GOT3 (cell line): ENCODE results near the gene SLC5A2.
"Not testable (repeated sequence)": the region's sequence is repeated elsewhere in the genome, so short reads cannot be mapped to it uniquely, and the experiment has no call there.

Experiments used
- DNase-seq: peaks from one replicate; lab custom pipeline; 2025; ENCODE audit warnings: mixed read lengths; lab: John Stamatoyannopoulos, UW

SLC5A2 gene

DNA sequence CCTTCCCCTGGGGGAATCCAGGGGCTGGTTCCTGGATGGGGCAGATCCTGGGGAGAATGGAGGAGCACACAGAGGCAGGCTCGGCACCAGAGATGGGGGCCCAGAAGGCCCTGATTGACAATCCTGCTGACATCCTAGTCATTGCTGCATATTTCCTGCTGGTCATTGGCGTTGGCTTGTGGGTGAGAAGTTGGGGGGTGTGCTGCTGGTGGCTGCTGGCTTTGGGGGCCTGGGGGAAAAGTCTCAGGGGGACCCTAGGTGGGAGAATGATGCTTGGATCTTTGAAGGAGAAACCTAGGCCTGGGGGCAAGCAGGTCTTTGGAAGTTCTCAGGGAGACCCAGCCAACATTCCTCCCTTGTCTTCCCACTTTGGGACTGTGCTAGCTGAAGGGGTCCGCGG lies at the start of gene SLC5A2:
TSS of gene SLC5A2 (plus strand) at position 43 of the 400 bp plus-strand sequence. CDS start at position 57, 14 bp downstream.
- DNase-seq: no peak

DNA sequence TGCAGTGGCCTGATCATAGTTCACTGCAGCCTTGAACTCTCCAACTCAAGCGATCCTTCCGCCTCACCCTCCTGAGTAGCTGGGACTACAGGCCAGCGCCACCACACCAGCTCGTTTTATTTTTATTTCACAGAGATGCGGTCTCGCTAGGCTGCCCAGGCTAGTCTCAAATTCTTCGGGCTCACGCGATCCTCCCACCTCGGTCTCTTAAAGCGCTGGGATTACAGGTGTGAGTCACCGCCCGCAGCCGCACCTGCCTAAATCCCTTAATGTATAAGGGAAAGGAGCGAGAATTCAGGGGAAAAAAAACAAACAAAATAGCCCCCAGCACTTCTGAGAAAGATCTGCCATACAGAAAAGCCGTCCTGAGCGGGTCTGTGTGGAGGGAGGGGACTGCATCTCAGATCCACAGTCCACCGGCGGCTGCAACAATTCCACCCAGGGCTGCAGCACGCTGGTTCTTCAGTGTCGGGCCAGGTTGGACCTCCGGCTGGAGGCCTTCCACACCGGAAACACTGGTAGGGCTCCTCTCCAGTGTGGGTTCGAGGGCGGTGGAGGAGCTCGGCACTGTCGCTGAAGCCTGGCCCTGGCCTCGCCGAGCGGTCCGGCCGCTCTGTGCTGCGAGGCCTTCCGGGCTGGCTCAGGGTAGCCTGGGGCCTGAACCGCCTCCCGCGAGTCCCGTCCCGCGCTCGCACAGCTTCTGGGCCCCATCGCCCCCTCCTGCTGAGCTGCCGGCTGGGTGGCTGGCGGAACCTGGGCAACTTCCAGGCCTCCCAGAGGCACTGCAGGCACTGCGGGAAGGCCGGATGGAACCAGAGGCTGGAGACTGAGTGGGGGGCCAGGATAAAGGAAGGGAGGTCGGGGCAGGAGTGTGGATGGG lies 47.3 kb upstream of the SLC5A2 start:
- DNase-seq: no peak

DNA sequence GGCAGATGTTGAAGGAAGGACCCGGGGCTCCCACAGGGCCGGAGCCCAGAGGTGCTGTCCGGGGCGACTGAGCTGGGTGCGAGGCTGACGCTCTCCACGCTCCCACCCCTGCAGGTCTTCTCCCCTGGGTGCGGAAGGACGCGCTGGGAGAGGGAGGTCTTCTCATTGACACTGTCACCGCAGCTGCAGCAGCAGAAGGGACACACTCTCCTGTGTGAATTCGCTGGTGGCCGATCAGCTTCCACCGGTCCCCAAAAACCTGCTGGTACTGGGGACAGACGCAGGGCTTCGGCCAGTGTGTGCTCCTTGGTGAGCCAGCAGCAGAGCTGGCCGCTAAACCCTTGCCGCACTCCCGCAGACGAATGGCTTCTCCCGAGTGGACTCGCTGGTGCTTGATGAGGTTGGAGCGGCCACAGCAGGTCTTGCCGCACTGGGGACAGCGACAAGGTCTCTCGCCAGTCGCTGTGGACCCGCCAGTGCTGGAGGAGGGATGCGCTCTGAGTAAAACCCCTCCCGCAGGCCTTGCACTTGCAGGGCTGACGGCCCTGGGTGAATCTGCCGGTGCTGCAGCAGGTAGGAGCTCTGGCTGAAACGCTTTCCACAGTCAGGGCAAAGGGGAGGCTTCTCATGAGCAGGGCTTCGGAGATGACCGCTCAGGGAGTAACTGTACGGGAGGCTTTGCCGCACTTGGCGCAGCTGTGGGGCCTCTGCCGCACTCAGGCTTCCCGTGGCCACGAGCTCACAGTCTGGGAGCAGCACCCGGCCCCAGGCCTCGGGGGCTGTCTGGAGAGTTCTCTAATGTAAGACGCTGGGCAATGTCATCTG lies 46.5 kb upstream of the SLC5A2 start:
- no peak for DNase-seq

DNA sequence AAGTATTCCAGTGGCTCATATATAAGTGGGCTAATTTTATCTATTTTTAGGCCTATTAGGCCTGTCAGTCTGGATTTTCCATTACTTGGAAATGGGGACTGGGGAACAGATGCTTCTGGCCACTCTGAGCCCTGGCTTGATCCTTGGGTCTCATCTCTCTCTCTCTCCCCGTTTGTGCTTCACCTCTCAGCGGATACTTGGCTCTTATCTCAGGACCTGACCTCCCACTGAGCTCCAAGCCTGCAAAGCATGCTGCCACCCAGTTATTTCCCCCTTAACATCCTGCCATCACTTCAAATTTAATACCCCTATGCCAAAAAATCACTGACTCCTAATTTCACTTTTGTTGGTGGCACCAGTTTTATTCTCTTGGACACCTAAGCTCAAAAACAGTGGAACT lies 44.5 kb upstream of the SLC5A2 start:
- DNase-seq: no peak

DNA sequence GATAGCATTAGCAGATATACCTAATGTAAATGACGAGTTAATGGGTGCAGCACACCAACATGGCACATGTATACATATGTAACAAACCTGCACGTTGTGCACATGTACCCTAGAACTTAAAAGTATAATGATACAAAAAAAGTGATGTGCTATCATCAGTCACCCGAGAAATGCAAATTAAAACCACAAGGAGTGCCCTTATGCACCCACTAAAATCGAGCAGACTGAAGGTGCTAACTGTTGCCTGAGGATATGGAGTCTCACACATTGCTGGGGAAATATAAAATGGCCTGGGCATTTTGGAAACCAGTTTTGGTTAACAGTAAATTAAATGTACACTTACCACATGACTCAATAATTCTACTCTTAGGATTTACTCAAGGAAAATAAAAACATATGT lies 43.9 kb upstream of the SLC5A2 start:
- not testable (repeated sequence) for DNase-seq

DNA sequence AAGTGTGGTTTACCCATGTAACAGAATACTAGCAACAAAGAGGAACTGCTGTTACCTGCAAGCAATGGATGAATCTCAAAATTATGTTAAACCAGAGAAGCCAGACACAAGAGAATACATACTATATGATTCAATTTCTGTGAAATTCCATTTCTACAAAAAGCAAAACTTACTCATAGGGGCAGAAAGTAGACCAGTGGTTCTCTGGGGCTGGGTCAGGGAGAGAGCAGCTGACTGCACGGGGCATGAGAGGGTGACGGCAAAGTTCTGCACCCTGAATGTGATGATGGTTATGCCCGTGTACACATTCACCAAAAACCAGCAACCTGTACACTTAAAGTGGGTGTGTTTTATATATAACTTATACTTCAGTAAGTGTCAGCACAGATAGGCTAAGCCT lies 43.4 kb upstream of the SLC5A2 start:
- DNase-seq: no peak

DNA sequence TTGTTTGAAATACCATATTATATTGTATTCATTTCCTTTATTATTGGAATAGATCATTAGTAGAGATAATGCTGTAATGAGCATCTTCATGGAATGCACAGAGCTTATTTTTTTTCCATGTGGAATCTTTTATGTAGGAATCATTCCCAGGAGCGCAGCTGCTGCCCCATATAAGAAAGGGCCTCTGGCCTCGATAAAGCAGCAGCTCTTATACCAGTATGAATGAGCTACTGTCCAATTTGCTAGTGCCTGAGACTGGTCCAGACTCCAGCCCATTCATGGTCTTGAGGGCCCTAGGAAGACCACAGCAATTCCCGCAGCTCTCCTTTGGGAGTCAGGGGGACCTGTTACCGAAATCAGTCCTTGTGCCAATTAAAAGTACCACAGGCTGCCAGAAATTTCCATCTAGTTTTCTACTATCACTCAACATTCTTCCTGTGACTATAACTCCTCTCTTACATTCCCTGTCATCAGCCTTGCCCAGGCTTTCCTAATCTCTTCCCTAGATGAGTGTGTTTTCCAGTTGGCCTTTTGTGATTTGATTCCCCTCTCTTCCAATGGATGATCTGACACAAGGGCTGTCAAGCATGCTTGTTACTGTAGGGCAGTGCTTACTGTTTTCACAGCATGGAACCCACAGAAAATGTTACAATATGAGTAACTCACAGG lies 42.3 kb upstream of the SLC5A2 start:
- no peak for DNase-seq

DNA sequence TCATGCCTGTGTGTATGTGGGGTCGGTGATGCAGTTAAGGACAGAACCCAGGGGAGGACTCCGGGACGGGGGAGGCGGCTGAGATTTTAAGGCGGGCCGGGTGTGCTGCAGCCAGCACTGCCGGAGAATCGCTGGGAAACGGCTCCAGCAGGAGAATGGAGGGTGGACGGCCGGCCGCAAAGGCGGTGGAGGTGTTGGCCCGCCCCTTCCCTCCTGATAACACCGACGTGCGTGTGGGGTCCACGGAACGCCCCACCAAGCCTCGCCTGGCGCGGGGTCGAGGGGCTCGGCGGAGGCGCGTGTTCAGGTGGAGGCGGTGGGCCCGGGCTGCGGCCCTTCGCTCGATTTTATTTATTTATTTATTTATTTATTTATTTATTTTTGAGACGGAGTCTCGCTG lies 41.0 kb upstream of the SLC5A2 start:
- no peak for DNase-seq

DNA sequence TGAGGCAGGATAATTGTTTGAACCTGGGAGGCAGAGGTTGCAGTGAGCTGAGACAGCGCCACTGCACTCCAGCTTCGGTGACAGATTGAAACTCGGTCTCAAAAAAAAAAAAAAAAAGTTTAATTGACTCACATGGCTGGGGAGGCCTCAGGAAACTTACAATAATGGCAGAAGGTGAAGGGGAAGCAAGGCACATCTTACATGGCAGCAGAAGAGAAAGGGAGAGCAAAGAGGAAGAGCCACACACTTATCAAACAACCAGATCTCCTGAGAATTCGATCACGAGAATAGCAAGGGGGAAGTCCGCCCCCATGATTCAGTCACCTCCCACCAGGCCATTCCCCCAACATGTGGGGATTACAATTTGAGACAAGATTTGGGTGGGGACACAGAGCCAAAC lies 37.0 kb upstream of the SLC5A2 start:
- not testable (repeated sequence) for DNase-seq

DNA sequence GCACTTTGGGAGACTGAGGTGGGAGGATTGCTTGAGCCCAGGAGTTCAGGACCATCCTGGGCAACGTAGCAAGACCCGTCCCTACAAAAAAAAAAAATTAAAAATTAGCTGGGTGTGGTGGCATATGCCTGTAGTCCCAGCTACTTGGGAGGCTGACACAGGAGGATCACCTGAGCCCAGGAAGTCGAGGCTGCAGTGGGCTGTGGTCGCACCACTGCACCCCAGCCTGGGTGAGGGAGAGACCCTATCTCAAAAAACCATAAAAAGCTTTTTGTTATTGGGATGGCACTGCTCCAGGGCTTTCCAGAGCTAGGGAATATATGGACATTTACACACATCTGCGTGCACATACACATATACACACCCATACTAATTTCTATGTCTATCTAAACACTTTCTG lies 31.7 kb upstream of the SLC5A2 start:
- DNase-seq: no peak

DNA sequence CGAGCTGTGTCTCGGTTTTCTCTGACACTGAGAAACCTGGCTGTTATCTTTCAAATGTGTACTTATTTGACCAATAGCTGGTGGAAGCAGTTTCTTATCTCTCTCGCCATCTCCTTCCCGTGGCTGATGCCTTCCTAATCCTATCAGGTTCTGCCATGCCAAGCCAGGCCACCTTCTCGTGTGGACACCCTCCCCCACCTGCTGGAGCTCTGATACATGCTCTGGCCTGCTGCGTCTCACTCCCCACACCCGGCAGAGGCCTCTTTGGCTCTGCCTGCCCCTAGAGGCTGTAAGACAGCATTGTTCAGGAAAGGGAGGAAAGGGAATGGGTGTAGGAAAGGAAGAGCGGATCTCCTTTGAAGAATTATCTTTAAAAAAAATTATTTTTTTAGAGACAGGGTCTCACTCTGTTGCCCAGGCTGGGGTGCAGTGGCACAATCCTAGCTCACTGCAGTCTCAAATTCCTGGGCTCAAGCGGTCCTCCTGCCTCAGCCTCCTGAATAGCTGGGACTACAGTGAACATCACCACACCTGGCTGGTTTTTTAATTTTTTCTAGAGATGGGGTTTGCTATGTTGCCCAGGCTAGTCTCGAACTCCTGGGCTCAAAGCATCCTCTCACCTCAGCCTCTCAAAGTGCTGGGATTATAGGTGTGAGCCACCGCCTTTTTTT lies 31.1 kb upstream of the SLC5A2 start:
- DNase-seq: no peak

DNA sequence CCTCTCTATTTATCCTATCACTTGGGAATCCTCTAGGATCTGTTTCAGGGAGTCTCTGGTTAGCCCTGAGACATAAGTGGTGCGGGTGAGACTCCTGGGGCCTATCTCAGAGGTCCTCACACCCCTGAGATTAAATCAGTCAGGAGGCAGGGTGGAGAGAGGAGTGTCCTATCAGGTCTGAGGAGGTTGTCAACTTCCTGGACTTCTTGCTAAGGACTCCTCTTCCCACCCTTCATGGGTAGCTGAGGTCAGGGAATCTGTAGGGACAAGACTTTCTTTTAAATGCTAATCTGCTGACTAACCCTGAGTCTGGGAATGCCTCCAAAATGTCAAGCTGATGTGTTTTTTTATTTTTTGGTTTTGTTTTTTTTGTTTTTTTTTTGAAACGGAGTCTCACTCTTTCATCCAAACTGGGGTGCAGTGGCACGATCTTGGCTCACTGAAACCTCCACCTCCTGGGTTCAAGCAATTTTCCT lies 30.3 kb upstream of the SLC5A2 start:
- no peak for DNase-seq

DNA sequence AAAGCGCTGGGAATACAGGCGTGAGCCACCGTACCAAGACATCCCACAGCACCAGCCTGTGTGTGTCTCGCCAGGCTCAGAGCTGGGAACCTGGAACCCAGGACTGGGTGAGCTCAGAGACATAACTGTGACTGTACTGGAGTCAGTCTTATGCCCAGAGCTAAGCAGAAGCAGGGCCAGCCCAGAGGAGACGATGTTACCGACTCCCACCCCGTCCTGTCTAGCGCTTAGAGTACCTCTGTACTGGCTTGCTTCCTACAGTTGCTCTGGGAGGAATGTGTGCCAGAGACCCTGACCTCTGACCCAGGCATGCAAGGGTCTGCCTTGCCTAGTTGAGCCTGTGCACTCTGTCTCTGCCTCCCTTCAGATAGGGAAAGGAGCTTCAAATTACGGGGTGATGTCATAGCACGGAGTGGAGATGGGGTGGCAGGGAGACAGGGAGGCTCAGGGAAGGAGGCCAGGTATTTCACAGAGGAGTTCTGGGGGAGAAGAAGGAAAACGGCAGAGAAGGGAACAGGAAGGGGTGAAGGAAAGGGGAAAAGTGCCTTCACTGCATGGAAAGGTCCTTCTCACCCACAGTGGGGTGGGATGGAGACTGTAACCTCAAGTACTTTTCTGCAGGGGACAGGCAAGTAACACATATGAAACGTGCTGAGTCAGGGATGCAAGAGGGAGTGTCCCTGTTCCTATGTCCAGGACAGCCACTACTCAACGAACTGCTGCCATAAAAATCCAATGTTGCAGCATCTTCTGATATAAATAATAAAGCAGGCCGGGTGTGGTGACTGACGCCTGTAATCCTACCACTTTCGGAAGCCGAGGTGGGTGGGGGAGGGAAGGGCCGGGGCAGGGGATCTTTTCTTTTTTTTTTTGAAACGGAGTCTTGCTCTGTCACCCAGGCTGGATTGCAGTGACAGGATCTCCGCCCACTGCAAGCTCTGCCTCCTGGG lies 29.4 kb upstream of the SLC5A2 start:
- no peak for DNase-seq

DNA sequence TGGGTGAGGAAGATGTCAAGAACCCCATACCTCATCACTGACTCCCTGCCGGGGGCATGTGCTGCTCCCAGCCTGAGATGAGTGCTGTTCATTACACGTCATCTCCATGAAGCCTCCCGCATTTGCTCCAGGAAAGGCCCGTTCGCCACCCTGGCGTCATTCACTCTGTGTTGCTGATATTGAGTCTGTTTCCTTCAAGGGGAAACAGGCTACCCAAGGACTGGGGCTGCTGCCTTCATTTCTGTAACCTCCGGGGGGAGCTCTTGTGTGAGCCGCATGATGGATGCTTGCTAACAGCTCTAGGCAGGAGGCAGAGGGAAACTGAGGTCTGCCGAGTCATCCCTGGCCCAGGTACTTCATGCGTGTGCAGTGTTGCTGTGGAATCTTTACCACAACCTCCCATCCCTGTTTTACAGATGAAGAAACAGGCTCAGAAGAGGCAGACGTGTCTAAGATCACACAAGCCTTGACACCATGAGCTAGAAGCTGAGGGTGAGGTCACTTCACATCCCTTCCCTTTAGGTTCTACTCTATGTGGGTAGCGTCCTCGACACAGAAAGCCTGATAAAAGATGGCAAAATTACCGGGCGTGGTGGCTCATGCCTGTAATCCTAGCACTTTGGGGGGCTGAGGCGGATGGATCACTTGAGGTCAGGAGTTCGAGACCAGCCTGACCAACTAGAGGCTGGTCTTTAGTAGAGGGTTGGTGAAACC lies 27.2 kb upstream of the SLC5A2 start:
- no peak for DNase-seq

DNA sequence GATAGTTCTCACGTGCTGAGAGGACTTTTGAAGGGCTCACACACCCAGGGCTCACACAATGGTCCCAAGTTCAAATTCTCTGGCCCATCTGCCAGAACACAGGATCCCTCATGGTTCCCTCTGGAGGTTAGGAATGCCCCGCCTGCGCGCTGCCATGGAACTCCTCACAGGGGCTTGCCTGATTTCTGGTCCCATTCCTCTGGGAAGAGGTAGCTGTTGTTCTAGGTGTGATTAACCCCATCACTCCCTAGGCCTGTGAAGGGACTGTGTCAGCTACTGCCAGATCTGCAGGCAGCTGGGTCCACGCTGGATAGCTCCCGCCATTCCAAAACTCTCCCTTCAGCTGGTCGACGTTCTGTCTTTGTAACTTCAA lies 25.9 kb upstream of the SLC5A2 start:
- DNase-seq: no peak

DNA sequence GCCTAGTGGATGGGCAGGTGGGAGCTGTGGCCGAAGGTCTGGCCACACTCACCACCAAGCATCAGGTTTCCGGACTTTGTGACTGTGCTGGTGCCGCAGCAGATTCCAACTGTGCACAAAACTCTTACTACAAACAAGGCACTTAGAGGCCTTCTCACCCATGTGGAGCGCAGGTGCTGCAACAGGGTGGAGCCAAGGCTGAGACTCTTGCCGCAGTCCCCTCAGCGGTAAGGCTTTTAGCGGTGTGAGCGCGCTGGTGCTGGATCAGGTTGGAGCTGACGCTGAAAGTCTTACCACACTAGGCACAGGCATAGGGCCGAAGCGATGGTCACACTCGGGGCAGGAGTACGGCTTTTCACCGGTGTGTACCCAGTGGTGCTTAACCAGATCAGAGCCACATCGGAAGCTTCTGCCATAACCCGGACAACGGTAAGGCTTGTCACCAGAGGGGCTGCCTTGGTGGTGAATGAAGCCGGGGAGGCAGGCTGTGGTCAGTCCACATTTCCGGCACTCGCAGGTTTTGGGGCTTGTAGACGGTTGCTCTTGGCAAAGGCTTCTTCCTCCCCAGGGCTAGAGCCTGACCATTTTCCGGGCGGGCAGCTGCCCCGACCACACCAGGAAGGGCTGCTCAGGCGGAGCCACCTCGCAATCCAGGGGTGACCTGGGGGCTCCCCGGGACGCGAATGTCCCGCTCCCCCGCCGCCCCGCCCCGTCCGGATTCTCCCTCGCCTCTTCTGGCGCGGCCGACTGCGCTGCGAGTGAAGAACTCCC lies 24.7 kb upstream of the SLC5A2 start:
- no peak for DNase-seq

DNA sequence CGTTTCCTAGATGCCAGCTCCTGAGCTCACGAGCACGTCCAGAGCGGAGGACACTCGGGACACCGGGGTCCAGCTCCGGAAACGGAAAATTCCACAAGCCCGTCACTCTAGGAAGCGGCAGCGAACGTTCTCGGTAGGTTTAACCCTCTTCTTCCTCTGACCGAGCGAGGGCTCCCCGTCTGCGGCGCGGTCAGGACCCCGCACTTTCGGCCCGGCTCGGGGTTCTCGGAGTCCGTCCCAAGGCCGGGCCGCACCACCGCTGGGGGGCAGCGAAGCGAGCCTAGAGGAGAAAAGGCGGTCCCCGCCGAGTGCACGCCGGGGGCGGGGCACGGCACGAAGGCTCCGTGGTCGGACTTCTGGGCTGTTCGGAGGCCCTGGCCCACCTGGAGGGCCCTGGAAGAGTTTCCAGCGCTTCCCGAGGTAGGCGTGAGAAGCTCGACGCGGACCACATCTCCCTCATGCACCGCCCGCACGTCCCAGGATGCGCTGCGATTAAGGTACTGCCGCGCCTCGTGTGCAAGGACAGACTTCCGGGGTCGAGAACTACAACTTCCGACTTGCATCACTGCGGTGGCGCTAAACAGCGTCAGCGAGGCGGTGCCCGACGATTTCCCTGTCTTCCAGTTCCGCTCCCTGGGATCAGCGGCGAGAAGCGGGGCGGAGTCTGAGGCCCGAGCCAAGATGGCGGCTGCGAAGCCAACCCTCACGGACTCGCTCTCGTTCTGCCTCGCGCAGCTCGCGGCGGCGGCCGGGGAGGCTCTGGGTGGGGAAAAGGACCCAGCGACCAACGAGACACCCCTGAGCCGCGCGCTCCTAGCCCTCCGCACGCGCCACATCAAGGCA lies 23.9 kb upstream of the SLC5A2 start, which contains the start of gene ARMC5:
TSS of gene ARMC5 (plus strand) at position 658 of the 843 bp plus-strand sequence. CDS start at position 682, 24 bp downstream.
- peak; percentile 94 for DNase-seq
